Calu3 (cell line): ENCODE measurements around the gene FAM229B. TPM values are rescaled to one million over a fixed set of nuclear protein-coding genes. Genes with fewer than 3 reads are reported as not detected.

Experiments
- BruUV-seq: library from RNA; stranded (reverse); fragments of 400-500 nt; replicated peaks from 2 replicates; lab custom pipeline; 2021; lab: Mats Ljungman, UMichigan
- CTCF ChIA-PET: fragments of 300-600 bp; sonication (Branson Sonifier 250); formaldehyde crosslinking; loops from one replicate; lab custom pipeline; 2022; ENCODE audit warnings: antibody characterized with exemption; lab: Charles Lee
- DNase-seq: peaks from one replicate; pipeline ENCODE4 v3.0.0; 2022
- H3K27ac Mint-ChIP-seq: one replicate; pipeline ENCODE4 v1.8.0; 2022; ENCODE audit warnings: mixed read lengths; ENCODE audit not compliant: unreplicated experiment
- H3K27me3 Mint-ChIP-seq: one replicate; pipeline ENCODE4 v1.8.0; 2022; ENCODE audit warnings: mixed read lengths; ENCODE audit not compliant: unreplicated experiment
- H3K36me3 Mint-ChIP-seq: one replicate; pipeline ENCODE4 v1.8.0; 2022; ENCODE audit warnings: mild to moderate bottlenecking, moderate library complexity, mixed read lengths; ENCODE audit not compliant: insufficient read depth, unreplicated experiment
- H3K4me1 Mint-ChIP-seq: one replicate; pipeline ENCODE4 v1.8.0; 2022; ENCODE audit warnings: mild to moderate bottlenecking, low read depth, mixed read lengths; ENCODE audit not compliant: unreplicated experiment
- H3K4me3 Mint-ChIP-seq: one replicate; pipeline ENCODE4 v1.8.0; 2022; ENCODE audit warnings: mild to moderate bottlenecking, low read depth, moderate library complexity, mixed read lengths; ENCODE audit not compliant: unreplicated experiment
- H3K9me3 Mint-ChIP-seq: one replicate; pipeline ENCODE4 v1.8.0; 2022; ENCODE audit warnings: low read depth, mixed read lengths; ENCODE audit not compliant: unreplicated experiment
- CTCF ChIP-seq: fragments of 200-600 bp; IDR thresholded peaks from one replicate; pipeline ENCODE4 v1.8.0; 2022; ENCODE audit warnings: antibody characterized with exemption; ENCODE audit not compliant: unreplicated experiment
- intact Hi-C: fragments of 100-400 bp; cut with micrococcal nuclease; formaldehyde crosslinking; loops from one replicate; pipeline ENCODE4 v1.10.0; 2022; ENCODE audit not compliant: unreplicated experiment
- total RNA-seq: library from RNA; stranded (reverse); gene quantifications from 2 replicates; pipeline ENCODE4 v1.2.3, GENCODE V29; 2022

Gene FAM229B
- total RNA-seq, 1 experiment from 2014 or later = 13.0 TPM

GRCh38 chr6:112106562-112106961, 19.2 kb downstream of the FAM229B start:
- H3K36me3 Mint-ChIP-seq = peaks cover 5% of the 10 kb centered on the region

GRCh38 chr6:112109262-112109661, 21.9 kb downstream of the FAM229B start:
- BruUV-seq = no TSS peak

More at GRCh38 chr6:112106562-112106961, 19.2 kb downstream of the FAM229B start:
- CTCF ChIA-PET = no interaction called here
- no peak for DNase-seq
- H3K4me1 Mint-ChIP-seq = no peaks in the 10 kb centered on the region
- intact Hi-C loops = no loop called here
- H3K4me3 Mint-ChIP-seq = no peak overlapping the region
- no TSS peak for BruUV-seq
- no peak for TF ChIP-seq CTCF
- H3K27ac Mint-ChIP-seq = no peak overlapping the region
- no peaks in the 10 kb centered on the region for H3K27me3 Mint-ChIP-seq
- no peaks in the 10 kb centered on the region for H3K9me3 Mint-ChIP-seq

GRCh38 chr6:112113431-112113830, 26.0 kb downstream of the FAM229B start:
- no peak overlapping the region for H3K4me3 Mint-ChIP-seq
- H3K27ac Mint-ChIP-seq = no peak overlapping the region
- peaks cover 22% of the 10 kb centered on the region for H3K36me3 Mint-ChIP-seq
- BruUV-seq = no TSS peak
- CTCF ChIA-PET = no interaction called here
- no peaks in the 10 kb centered on the region for H3K9me3 Mint-ChIP-seq
- peaks cover 11% of the 10 kb centered on the region for H3K4me1 Mint-ChIP-seq
- TF ChIP-seq CTCF = no peak
- no peak for DNase-seq
- intact Hi-C loops = no loop called here
- H3K27me3 Mint-ChIP-seq = no peaks in the 10 kb centered on the region

More at GRCh38 chr6:112109262-112109661, 21.9 kb downstream of the FAM229B start:
- Mint-ChIP-seq H3K4me3 (no peak overlapping the region), H3K27me3 (no peaks in the 10 kb centered on the region), H3K9me3 (no peaks in the 10 kb centered on the region), H3K27ac (no peak overlapping the region), H3K36me3 (peaks cover 4% of the 10 kb centered on the region), H3K4me1 (no peaks in the 10 kb centered on the region)
- CTCF ChIA-PET = no interaction called here
- no peak for DNase-seq
- intact Hi-C loops = no loop called here
- no peak for TF ChIP-seq CTCF

- H3K4me1 Mint-ChIP-seq = peaks cover 11% of the 10 kb centered on the region
- no TSS peak for BruUV-seq
- no peak for DNase-seq
- intact Hi-C loops = no loop called here
- H3K4me3 Mint-ChIP-seq = no peak overlapping the region
- H3K9me3 Mint-ChIP-seq = no peaks in the 10 kb centered on the region
- peaks cover 27% of the 10 kb centered on the region for H3K36me3 Mint-ChIP-seq
- H3K27ac Mint-ChIP-seq = no peak overlapping the region
- CTCF ChIA-PET = no interaction called here
- H3K27me3 Mint-ChIP-seq = no peaks in the 10 kb centered on the region
- no peak for TF ChIP-seq CTCF
These were observed 26.5 kb downstream of the FAM229B start for GRCh38 chr6:112113918-112114317.
